ENCODE results near the gene MIEN1. TPM values are rescaled to one million over a fixed set of nuclear protein-coding genes. Genes with fewer than 3 reads are reported as not detected.

Gene MIEN1
- total and polyA plus RNA-seq, 2 of the 13 experiments (the other 11 are each of a cell fraction or from before 2014, with no cell fraction given) = 40.6 to 56.6 TPM

GRCh38 chr17:39687546-39688474, 42.5 kb downstream of the MIEN1 start, which contains the start of gene PGAP3 (continued):
- TF ChIP-seq BRF2 (CRISPR knock-in tag; IDR thresholded peaks at IDR 0.05) = 0 out of 2 replicates have a peak, but pooled peaks have one; percentile 39
- peak; percentile 64 for TF ChIP-seq ZSCAN31 (CRISPR knock-in tag; IDR thresholded peaks at IDR 0.05; ENCODE audit: low read depth)
- peak; percentile 65; the same call in 1 of the 2 replicates for TF ChIP-seq ZNF678 (CRISPR knock-in tag; IDR thresholded peaks at IDR 0.05)
- peak; percentile 88 for TF ChIP-seq SP2 (CRISPR knock-in tag; IDR thresholded peaks at IDR 0.05)
- no peak for TF ChIP-seq TSC22D2 (CRISPR knock-in tag; IDR thresholded peaks at IDR 0.05; ENCODE audit: borderline replicate concordance)
- peak; percentile 43 for TF ChIP-seq ZNF407 (CRISPR knock-in tag; IDR thresholded peaks at IDR 0.05; ENCODE audit: not compliant biosample characterization)
- peak; percentile 79; the same call in 1 of the 2 replicates for TF ChIP-seq THAP9 (CRISPR knock-in tag; IDR thresholded peaks at IDR 0.05; ENCODE audit: borderline replicate concordance)
- no peak for TF ChIP-seq RFX5 (IDR thresholded peaks at IDR 0.05; ENCODE audit: low read depth, low read length)
- TF ChIP-seq FIP1L1 (IDR thresholded peaks at IDR 0.05; ENCODE audit: borderline replicate concordance, insufficient read depth, low read depth, low read length) = no peak
- no peak for TF ChIP-seq DZIP1 (CRISPR knock-in tag; IDR thresholded peaks at IDR 0.05)
- peak; percentile 80 for TF ChIP-seq TEAD3 (CRISPR knock-in tag; optimal IDR thresholded peaks at IDR 0.05; ENCODE audit: borderline replicate concordance)
- no peak for TF ChIP-seq CHD2 (IDR thresholded peaks at IDR 0.05; ENCODE audit: low read depth, low read length)

All from HepG2 (cell line).